Measurements from ENCODE around the gene PTBP2. TPM values are rescaled to one million over a fixed set of nuclear protein-coding genes. Genes with fewer than 3 reads are reported as not detected.

PTBP2 gene
- total and polyA plus RNA-seq, 2 of the 8 experiments (the other 6 are each of a cell fraction or from before 2014, with no cell fraction given) = 24.2 to 61.7 TPM

DNA sequence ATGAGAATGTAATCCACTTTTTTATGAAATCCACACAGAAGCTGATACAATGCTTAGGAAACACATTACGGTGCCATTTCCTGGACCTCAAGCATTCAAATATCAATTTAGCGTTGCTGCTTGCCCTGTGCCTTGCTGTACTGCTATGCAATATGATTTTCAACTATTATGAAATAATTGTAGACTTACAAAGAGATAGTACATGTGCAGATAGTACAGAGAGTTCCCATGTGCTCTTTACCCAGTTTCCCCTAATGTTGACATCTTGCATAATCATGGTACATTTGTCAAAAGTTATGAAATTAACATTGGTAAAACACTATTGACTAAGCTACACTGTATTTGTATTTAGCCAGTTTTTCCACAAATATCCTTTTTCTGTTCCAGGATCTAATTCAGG, 37.7 kb upstream of the PTBP2 start:
- Histone ChIP-seq H2AFZ (ENCODE audit: low read length) (no peak overlapping the region), H3K23ac (ENCODE audit: insufficient read length) (no peak overlapping the region), H2BK12ac (ENCODE audit: low read depth, low read length) (no peak overlapping the region), H3K27ac (ENCODE audit: low read depth, low read length) (no peak overlapping the region), H3K27me3 (replicated peaks in 1 of 4; ENCODE audit: control insufficient read depth in 3 of 4, extremely low read depth in 1 of 4, insufficient read depth in 3 of 4, low read length in 3 of 4) (no peaks in the 10 kb centered on the region), H3K79me2 (ENCODE audit: control insufficient read depth in 1 of 2, insufficient read depth in 2 of 2, low read length in 2 of 2) (no peaks in the 10 kb centered on the region), H3K36me3 (ENCODE audit: control insufficient read depth in 2 of 4, insufficient read depth in 4 of 4, low read length in 3 of 4) (no peaks in the 10 kb centered on the region), H3K14ac (ENCODE audit: insufficient read length) (no peak overlapping the region), H3K56ac (replicated peaks; ENCODE audit: insufficient read length, low read depth, low read length) (no peak overlapping the region), H3K4me1 (replicated peaks in 1 of 4; ENCODE audit: control insufficient read depth in 3 of 4, insufficient read depth in 4 of 4, low read length in 3 of 4) (no peaks in the 10 kb centered on the region), H3K9ac (replicated peaks in 1 of 4; ENCODE audit: extremely low read depth in 1 of 4, low read depth in 3 of 4, low read length in 3 of 4) (no peak overlapping the region), H4K20me1 (replicated peaks in 1 of 2; ENCODE audit: control insufficient read depth in 1 of 2, insufficient read depth in 2 of 2, low read length in 2 of 2) (no peaks in the 10 kb centered on the region), H3K4me3 (ENCODE audit: extremely low read depth in 1 of 4, insufficient read depth in 2 of 4, low read depth in 3 of 4, low read length in 4 of 4) (no peak overlapping the region), H2BK120ac (replicated peaks; ENCODE audit: low read depth, low read length) (no peak overlapping the region), H3K4ac (replicated peaks; ENCODE audit: insufficient read length, low read depth, low read length) (no peak overlapping the region), H3K23me2 (ENCODE audit: low read depth, low read length) (no peaks in the 10 kb centered on the region; the same call in 1 of the 2 replicates), H4K8ac (ENCODE audit: extremely low read depth, insufficient read depth, low read length) (no peak overlapping the region), H4K5ac (ENCODE audit: insufficient read length, low read depth, low read length) (no peak overlapping the region), H2BK5ac (ENCODE audit: low read depth, low read length) (no peak overlapping the region), H3K4me2 (ENCODE audit: insufficient read depth in 1 of 2, low read depth in 2 of 2, low read length in 2 of 2) (no peak overlapping the region), H2BK20ac (ENCODE audit: low read length) (no peak overlapping the region), H2AK5ac (ENCODE audit: low read depth, low read length) (no peak overlapping the region), H4K91ac (replicated peaks; ENCODE audit: insufficient read length, low read length) (no peak overlapping the region), H2BK15ac (ENCODE audit: low read length) (no peak overlapping the region), H3K79me1 (ENCODE audit: low read depth, low read length) (no peaks in the 10 kb centered on the region), H3K18ac (ENCODE audit: extremely low read depth, low read length) (no peak overlapping the region), H3K9me3 (ENCODE audit: insufficient read depth in 2 of 2, low read depth in 1 of 2, low read length in 1 of 2) (no peaks in the 10 kb centered on the region)
- TF ChIP-seq SP1 (IDR thresholded peaks at IDR 0.05; ENCODE audit: low read depth, low read length) = no peak
- no peak for TF ChIP-seq YY1 (IDR thresholded peaks at IDR 0.05; ENCODE audit: low read depth, low read length)
- no peak for TF ChIP-seq CHD2 (IDR thresholded peaks at IDR 0.05; ENCODE audit: low read length)
- no peak for TF ChIP-seq HDAC2 (IDR thresholded peaks at IDR 0.05; ENCODE audit: borderline replicate concordance in 1 of 2, low read depth in 2 of 2, low read length in 2 of 2)
- TF ChIP-seq SIRT6 (IDR thresholded peaks at IDR 0.05; ENCODE audit: low read length) = no peak
- ChIA-PET POLR2A (ENCODE audit: partially characterized antibody) (no interaction called here), CTCF (ENCODE audit: partially characterized antibody) (no interaction called here)
- 84% methylated on average over 2 of the region's 2 CpGs; no CpG with 5 or more reads in 1 of the 2 experiments for WGBS, 2 experiments (ENCODE audit: extremely low coverage in 1 of 2, insufficient coverage in 1 of 2, insufficient read length in 1 of 2, insufficient replicate concordance in 2 of 2, low coverage in 1 of 2, low lambda C conversion rate in 2 of 2, missing lambda C conversion rate in 1 of 2)
- FAIRE-seq = no peak
- no peak for DNase-seq (ENCODE audit: low read depth in 1 of 2, low spot score in 2 of 2)

Measured in H1 (cell line).